ENCODE results near the gene ZCCHC24. TPM values are rescaled to one million over a fixed set of nuclear protein-coding genes. Genes with fewer than 3 reads are reported as not detected.

The ZCCHC24 gene
- total and polyA plus RNA-seq, 2 of the 8 experiments (the other 6 are each of a cell fraction or from before 2014, with no cell fraction given) = 3.9 to 6.9 TPM

DNA sequence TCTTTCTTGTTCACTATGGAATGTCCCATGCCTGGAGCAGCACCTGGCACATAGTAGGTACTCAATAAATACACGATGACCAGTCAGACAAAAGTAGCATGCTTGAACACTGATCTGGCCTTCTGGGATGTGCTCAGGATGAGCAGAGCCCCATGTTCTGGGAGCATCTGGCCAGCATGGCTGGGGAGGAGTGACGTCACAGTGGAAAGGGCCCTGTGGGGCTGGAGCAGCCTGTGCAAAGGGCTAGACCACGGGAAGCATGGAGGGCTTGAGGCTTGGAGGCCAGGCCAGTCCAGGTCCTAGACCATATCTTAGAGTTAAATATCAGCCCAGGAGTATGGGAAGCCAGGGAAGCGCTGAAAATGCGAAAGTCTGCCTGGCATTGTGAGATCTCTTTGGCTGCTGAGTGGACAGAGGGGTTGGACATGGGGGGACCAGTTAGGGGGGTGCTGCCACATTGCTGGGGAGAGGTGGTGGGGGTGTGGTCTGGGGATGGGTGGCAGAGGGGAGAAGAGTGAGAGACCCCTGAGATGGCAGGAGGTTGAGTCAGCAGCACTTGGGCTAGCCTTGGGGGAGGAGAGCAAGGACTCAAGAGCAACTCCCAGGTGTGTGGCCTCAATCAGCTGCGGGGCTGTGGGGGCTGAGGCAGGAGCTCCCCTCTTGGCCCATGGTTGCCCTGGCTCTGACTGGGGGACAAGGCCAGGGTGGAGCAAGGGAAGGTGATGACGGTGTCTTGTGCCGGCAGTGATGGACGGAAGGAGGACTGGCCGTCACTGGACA lies 34.9 kb downstream of the ZCCHC24 start (continued):
- TF ChIP-seq BRCA1 (IDR thresholded peaks at IDR 0.05; ENCODE audit: low read depth, low read length) (no peak), SIX5 (IDR thresholded peaks at IDR 0.05; ENCODE audit: low read depth, low read length) (no peak), FOSL1 (IDR thresholded peaks at IDR 0.05; ENCODE audit: insufficient read depth, low read depth, low read length) (no peak)
